Measurements from ENCODE around the gene THY1.
"Not testable (repeated sequence)": the region's sequence is repeated elsewhere in the genome, so short reads cannot be mapped to it uniquely, and the experiment has no call there.

The THY1 gene

DNA sequence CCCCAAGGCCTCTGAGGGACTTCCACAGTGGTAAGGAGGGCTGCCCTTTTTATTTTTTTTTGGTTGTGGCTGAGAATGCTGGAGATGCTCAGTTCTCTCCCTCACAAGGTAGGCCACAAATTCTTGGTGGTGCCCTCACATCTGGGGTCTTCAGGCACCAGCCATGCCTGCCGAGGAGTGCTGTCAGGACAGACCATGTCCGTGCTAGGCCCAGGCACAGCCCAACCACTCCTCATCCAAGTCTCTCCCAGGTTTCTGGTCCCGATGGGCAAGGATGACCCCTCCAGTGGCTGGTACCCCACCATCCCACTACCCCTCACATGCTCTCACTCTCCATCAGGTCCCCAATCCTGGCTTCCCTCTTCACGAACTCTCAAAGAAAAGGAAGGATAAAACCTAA lies 4.2 kb downstream of the THY1 start:
- DNase-seq (ENCODE audit: low read depth, low spot score) = no peak

DNA sequence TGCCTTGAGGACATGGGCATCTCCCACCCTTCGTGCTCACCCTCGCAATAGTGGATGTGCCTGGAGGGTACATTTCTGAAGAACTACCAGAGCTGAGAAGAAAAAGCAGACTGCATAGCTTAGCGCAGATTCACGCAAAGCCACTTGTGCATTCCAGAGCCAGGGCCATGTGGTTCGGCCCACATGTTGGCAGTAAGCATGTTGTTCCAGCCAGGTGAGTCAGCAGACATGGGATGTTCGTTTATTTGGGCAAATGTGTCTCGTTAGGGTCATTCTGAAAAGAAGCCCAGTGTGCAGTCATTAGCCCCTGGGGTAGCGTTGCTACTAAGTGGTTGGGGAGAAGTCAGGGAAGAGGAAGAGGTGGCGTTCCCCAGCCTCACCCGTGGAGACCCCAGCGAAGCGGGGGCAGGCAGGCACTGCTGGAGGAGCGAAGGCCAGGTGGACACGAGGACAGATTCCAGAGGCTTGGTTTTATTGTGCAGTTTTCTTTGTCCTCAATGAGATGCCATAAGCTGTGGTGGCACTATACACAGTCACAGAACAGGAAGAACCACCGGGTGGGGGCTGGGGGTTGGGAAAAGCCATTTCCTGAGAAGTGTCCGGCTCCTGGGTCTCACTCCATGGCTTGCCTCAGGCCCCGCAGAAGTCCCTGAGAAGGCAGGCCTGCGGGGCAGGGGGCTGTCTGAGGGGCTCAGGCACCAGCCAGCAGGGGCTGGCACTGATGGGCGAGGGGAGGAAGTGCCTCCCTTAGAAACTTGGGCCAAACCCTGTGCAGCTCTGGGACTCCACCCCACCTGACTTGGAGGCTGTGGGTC lies 5.0 kb downstream of the THY1 start:
- DNase-seq (ENCODE audit: low read depth, low spot score) = no peak

DNA sequence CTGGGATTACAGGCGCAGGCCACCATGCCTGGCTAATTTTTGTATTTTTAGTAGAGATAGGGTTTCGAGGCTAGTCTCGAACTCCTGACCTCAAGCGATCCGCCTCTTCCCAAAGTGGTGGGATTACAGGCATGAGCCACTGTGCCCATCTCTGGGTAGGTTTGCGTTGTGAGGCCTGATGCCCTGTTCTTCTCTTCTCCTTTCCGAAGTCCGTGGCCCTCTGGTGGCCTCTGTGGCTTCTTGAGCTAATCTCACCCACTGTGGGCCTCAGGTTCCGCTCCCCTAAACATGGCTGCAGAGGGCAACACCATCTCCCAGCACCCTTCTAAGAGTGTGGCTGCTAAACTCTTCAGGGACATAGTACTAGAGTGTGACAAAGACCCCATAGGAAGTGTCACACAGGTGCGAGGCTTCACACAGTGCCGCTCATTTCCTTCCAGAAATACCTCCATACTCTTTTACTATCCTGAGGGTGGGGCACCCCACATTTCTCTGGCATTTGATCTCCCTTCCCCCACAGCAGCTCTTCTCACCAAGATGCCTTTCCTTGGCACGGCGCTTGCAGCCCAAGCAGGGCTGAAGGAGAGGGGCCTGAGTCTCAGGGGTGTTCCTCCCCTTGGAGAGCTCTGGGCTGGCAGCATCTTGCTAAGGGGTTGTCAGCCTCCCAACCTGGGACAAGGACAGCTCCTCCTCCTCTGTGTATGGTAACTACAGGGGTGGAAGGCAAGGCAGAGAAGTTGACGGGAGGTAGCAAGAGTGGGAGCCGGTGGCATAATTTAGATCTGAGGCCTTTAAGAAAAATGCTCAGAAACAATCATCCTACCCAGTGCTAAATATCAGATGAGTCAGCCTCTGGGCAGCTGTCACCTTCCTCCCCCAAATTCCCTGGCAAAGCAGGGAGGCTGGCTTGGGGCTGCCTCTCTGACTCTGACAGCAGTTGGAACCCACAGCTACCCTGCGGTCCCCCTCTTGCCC lies 6.1 kb downstream of the THY1 start:
- DNase-seq (ENCODE audit: low read depth, low spot score) = no peak

DNA sequence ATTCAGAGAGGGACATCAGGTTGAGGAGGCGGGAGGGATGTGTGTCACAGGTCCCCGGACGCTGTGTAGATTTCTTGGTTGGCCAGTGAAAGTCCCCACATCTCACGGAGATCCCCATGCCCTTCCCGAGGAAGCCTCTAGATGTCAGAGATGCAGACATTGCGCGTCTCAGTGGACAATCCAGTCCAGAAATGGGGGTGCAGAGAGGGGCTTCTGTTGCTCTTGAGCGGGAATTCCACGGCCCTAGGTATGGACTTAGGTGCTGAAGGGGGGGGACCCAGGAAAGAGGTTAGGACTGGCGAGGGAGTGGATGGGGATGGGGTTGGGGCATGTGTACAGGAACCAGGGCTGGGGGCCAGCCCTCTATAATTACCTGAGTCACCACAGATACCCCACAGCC lies 7.0 kb downstream of the THY1 start:
- DNase-seq (ENCODE audit: low read depth, low spot score) = no peak

DNA sequence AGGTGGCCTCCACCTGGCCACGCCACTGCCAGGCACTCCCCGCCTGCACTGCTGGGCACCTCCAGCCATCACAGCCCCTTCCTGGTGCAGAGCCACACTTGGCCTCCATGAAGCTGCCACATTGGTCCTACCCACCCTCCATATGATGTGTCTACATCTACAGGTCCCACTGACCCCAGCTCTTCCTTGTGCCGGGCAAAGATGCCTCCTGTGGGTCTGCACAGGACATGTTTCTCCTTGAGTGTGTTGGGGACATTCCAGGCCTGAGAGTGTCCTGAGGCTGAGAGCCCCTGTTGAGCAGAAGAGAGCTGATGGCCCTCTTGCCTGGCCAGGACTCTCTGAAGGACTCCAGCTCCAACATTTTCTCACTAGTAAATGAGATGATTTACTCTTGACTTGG lies 7.5 kb downstream of the THY1 start:
- no peak for DNase-seq (ENCODE audit: low read depth, low spot score)

DNA sequence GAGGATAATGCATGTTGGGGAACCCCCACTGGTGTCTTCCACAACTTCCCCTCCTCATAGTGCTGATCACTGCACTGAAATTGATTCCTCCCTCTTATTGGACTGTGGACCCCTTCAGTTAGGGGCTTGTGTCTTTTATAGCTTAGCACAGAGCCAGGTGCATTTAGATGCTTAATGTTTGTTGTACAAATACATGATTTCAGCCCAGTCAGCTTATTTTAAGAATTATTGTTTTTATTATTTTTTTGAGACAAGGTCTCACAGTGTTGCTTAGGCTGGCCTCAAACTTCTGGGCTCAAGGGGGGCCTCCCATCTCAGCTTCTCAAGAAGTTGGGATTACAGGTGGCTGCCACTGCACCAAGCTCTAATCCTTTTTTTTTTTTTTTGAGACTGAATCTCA lies 8.2 kb downstream of the THY1 start:
- DNase-seq (ENCODE audit: low read depth, low spot score) = no peak

DNA sequence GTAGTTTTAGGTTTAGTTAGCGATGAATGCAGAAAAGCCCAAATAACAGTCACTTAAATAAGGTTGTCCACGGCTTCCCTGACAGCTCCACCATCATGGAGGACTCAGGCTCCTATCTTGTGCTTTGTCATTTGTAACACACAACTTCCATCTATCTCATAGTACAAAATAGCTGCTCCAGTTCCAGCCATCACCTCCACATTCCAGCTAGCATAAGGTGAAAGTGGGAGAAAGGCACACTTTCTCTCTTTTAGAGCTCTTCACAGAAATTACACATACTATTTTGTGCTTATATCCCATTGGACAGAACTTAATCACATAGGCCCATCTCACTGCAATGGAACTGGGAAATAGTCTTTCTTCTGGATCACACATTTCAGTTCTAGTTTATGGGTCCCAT lies 8.7 kb downstream of the THY1 start:
- no peak for DNase-seq (ENCODE audit: low read depth, low spot score)

DNA sequence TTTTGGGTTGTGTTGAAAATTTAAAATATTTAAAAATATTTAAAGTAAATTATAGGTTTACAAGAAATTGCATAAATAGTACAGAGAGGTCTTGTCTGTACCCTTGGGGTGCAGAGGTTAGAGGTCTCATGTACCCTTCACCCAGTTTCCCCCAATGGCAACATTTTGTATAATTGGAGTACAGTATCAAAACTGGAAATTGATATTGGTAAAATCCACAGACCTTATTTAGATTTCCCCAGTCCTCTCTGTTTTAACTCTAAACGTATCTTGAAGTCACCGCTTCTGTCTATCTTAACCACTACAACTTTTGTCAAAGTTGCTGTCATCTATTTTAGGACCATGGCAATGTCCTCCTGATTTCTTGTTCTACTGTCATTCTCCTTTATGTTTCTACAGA lies 10.9 kb downstream of the THY1 start:
- no peak for DNase-seq (ENCODE audit: low read depth, low spot score)

DNA sequence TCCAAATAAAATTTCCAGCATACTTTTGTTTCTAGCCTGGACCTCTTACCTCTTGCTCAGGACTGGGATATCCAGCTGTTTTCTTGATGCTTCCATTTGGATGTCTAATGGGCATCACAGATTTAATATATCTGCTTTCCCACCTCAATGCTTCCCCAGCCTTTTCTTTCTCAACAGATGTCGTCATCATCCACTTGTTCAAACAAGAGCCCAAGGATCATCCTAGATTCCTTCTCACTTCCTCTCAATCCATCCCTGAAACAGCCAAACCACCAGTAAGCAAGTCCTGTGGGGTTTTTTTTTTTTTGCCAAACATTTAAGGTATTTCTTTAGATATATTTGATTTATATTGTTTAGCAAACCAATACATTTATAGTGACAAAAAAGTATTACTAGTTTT lies 12.5 kb downstream of the THY1 start:
- DNase-seq (ENCODE audit: low read depth, low spot score) = no peak

DNA sequence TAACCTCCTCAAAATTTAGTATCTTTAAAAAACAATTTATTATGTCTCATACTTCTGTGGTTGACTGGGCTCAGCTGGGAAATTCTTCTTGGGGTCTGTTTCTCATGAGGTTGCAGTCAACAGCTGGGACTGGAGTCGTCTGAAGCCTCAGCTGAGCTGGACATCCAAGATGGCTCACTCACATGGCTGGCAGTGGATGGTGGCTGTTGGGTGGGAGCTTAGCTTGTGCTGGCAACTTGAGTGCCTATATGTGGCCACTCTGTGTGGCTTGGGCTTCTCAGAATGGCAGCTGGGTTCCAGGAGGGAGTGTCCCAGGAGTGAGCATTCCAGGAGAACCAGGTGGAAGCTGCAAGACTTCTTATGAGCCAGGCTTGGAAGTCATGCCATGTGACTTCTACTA lies 13.2 kb downstream of the THY1 start:
- DNase-seq (ENCODE audit: low read depth, low spot score) = no peak

DNA sequence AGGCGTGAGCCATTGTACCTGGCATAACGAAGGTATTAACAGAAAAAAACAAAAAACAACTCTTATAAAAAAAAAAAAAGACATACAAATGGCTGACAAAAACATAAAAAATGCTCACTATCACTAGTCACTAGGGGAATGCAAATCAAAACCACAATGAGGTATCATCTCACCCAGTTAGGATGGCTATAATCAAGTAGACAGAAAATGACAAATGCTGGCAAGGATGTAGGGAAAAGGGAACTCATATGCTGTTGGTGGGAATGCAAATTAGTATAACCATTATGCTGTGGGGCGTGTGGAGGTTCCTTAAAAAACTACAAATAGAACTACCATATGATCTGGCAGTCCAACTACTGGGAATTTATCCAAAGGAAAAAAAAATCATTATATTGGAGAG lies 17.0 kb downstream of the THY1 start:
- DNase-seq (ENCODE audit: low read depth, low spot score) = no peak

DNA sequence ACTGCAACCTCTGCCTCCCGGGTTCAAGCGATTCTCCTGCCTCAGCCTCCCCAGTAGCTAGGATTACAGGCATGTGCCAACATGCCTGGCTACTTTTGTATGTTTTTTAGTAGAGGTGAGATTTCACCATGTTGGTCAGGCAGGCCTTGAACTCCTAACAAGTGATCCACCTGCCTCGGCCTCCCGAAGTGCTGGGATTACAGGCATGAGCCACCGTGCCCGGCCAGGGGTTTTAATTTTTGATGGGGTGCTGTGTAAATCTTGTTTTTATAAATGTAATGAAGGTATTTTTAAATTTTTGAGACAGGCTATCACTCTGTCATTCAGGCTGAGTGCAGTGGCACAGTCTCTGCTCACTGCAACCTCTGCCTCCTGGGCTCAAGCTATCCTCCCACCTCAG lies 17.5 kb downstream of the THY1 start:
- not testable (repeated sequence) for DNase-seq (ENCODE audit: low read depth, low spot score)

DNA sequence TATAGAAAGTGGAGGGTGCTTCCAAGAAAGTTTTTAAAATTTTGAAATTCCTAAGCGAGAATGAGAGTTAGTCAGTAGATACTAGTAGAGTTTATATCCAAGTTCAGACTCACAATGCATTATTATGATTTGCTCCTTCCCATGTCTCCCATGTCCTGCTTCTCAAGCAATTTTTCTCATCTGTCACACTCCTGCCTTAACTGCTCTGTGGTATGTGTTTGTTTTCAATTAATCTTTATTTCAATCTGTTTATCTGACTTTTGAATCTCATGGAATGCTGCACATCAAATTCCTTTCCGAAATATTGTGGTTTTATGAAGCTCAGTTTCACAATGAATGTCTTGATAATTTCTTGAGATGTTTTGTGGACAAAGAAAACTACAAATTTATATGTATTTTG lies 18.1 kb downstream of the THY1 start:
- DNase-seq (ENCODE audit: low read depth, low spot score) = no peak

DNA sequence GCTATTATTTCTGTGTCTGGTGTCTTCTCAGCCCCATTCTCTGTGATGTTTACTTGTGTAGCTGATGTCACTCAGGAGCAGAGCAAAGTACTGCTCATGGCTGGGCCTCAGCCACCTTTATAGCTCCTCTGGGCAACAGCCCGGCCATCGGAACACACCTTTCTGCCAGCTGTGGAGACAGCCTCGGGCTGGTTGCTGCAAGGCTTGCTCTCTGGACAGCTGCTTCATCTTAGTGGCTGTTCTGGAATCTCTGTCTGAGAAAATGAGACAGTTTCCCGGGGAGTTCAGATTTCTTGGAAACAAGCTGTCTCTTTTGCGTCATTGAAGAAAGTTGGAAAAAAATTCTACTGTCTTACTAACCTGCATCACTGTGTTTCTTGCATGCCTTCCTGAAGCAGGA lies 20.0 kb downstream of the THY1 start:
- no peak for DNase-seq (ENCODE audit: low read depth, low spot score)

DNA sequence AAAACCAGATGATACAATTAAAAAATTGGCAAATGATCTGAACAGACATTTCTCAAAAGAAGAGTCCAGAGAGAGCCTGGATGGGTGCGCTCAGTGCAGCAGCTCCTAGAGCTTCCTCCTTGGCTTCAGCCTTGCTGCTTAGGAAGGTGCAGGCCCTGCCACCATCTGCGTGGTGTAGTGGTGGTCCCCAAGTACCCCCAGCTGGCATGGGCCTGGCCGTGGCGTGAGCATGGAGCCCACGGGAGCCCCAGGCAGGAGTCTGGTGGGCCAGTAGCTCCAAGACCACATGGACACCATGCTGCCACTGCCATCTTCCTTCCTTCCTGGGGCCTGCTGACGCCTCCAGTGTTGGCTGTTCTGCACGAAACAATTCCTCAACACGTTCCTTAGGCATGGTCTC lies 20.5 kb downstream of the THY1 start:
- DNase-seq (ENCODE audit: low read depth, low spot score) = no peak

DNA sequence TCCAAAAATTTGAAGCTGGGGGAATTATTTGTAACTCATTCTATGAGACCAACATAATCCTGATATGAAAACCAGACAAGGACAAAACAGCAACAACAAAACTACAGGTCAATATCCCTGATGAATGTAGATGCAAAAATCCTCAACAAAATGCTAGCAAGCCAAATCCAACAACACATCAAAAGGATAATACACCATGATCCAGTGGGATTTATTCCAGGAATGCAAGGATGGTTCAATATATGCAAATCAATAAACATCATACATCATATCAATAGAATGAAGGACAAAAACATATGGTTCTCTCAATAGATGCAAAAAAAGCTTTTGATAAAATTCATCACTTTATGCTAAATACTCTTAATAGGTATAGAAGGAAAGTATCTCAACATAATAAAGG lies 22.1 kb downstream of the THY1 start:
- DNase-seq (ENCODE audit: low read depth, low spot score) = no peak

DNA sequence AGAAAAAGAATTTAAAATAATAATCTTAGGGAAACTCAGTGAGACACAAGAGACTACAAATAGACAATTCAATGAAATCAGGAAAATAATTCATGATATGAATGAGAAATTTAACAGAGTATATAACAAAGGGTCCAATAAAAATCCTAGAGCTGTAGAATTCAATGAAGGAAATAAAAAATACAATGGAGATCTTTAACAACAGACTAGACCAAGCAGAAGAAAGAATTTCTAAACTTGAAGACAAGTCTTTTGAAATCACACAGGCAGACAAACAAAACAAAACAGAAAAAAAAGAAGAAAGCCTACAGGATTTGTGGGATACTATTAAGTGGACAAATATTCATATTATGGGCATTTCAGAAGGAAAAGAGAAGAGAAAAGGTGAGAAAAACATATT lies 25.2 kb downstream of the THY1 start:
- no peak for DNase-seq (ENCODE audit: low read depth, low spot score)

DNA sequence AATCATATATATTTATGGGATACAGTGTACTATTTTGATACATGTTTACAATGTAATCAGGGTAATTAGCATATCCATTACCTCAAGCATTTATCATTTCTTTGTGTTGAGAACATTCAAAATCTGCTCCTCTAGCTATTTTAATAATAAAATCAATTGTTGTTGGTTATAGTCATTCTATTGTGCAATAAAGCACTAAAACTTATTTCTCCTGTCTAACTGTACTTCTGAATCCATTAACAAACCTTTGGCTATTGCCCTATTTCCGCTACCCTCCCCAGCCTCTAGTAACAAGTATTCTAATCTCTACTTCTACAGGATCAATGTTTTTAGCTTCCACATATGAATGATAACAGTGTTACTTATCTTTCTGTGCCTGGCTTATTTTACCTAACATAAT lies 26.1 kb downstream of the THY1 start:
- DNase-seq (ENCODE audit: low read depth, low spot score) = no peak

DNA sequence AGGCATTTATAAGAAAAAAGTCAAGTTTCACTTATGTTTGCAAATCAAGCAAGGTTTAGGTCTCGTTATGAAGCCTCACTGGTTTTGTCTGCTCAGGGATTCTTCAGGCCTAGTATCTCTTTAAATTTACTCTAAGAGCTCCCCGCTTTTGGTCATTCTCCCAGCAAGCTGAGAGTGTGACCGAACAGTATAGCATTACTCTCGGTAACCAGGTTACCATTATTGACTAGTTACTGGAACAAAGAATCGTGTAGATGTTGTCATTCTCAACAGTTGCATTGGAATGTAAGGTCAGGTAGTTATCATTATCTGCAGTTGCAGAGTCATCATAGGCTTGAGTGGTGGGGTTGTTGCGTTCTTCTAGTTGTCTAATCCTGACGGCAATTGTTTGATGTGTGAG lies 31.7 kb downstream of the THY1 start:
- no peak for DNase-seq (ENCODE audit: low read depth, low spot score)

DNA sequence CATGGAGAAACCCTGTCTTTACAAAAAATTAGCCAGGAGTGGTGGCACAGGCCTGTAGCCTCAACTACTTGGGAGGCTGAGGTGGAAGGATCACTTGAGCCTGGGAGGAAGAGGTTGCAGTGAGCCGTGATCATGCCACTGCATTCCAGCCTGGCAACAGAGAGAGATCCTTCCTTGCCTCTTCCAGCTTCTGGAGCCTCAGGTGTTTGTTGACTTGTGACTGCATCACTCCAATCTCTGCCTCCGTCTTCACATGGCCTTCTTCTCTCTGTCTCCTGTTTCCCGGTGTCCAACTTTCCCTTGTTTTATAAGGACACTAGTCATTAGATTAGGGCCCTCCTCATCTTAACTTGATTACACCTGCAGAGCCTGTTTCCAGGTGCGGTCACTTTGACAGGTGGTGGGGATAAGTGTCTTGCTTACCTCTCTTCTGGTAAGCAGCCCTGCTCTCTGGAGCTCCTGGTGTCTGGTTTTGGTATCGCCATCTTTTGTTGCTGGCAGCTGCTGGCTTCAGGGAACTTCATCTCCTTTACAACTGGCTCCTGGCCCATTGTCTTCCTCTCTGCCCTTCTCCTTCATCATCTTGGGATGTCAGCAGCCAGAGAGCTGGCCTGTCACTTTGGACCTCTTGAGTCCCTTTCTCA lies 33.2 kb downstream of the THY1 start:
- DNase-seq (ENCODE audit: low read depth, low spot score) = no peak

DNA sequence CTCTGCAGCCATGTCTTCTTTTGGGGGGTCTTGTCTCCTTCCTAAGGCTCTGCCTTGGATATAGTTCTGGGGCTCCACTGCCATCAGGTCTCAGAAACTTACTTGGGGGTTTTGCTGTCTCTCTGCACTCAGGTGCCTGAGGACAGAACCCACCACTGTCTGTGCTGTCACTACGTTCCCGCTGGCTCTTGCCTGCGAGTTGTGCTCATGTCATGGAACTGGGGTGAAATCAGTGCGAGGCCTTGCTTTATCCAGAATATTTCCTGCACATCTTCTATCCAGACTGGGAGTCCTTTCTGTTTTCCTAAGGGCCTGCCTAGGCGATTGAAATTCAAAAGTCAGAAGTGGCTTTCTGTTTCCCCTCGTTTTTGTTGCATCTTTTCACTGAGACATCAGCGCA lies 34.9 kb downstream of the THY1 start:
- no peak for DNase-seq (ENCODE audit: low read depth, low spot score)

DNA sequence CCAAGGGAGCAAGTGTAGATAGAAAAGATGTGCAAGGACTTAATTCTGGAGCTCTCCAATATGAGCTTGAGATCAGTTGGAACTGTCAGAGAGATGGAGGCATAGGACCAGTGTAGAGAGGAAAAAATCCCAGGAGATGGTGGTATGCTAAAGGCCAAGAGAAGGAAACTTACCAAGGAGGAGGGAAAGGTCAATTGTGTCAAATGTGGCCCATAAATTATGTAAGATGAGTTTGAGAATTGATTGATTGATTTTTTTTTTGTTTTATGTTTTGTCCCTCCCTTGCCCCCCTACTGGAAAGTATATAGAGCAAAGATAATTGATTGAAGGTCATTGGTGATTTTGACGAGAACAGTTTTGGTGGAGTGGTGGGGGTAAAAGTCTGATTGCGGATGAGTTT lies 38.6 kb downstream of the THY1 start:
- no peak for DNase-seq (ENCODE audit: low read depth, low spot score)

Data from smooth muscle cell of the brain vasculature (primary cell).